HUES6 (cell line): Measurements from ENCODE around the gene PPP2R2B.
"Not testable (repeated sequence)": the region's sequence is repeated elsewhere in the genome, so short reads cannot be mapped to it uniquely, and the experiment has no call there.

Source experiments
- H3K27ac ChIP-seq: 2 replicates; pipeline ENCODE4 v1.7.0; 2013; ENCODE audit warnings: low read depth, mild to moderate bottlenecking, low read length, inconsistent platforms
- H3K27me3 ChIP-seq: 2 replicates; pipeline ENCODE4 v1.6.1; 2013; ENCODE audit warnings: low read length; ENCODE audit not compliant: control insufficient read depth, insufficient read depth
- H3K36me3 ChIP-seq: 2 replicates; pipeline ENCODE4 v1.6.1; 2013; ENCODE audit warnings: low read length; ENCODE audit not compliant: control insufficient read depth, insufficient read depth
- H3K4me1 ChIP-seq: 2 replicates; pipeline ENCODE4 v1.6.1; 2013; ENCODE audit warnings: low read length; ENCODE audit not compliant: control insufficient read depth, insufficient read depth
- H3K4me3 ChIP-seq: 2 replicates; pipeline ENCODE4 v1.5.1; 2013; ENCODE audit warnings: low read depth, low read length
- H3K9ac ChIP-seq: one replicate; pipeline ENCODE4 v1.6.1; 2013; ENCODE audit warnings: mild to moderate bottlenecking, low read length
- H3K9me3 ChIP-seq: 2 replicates; pipeline ENCODE4 v1.6.1; 2013; ENCODE audit warnings: low read depth, low read length; ENCODE audit not compliant: control insufficient read depth, insufficient read depth

The PPP2R2B gene

DNA sequence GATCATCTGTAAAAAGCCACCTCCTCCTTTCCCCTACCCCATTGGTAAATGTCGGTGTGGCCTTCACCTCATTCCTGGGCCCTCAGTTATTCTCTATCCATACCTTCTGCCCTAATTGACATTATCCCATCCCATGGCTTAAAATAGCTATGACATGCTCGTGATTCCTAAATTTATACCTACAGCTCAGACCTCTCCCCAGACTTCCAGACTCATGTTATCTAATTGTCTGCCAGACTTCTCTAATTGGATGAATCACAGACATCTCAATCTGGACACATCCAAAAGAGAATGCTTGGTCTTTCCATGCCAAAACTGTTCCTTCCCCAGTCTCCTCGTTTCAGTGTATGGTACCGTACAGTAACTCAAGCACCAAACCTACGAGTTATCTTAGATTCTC is 249.6 kb downstream of the PPP2R2B start:
- H3K4me3 ChIP-seq, result no peak overlapping the region
- peaks cover 4% of the 10 kb centered on the region; the same call in 1 of the 2 replicates for H3K4me1 ChIP-seq

DNA sequence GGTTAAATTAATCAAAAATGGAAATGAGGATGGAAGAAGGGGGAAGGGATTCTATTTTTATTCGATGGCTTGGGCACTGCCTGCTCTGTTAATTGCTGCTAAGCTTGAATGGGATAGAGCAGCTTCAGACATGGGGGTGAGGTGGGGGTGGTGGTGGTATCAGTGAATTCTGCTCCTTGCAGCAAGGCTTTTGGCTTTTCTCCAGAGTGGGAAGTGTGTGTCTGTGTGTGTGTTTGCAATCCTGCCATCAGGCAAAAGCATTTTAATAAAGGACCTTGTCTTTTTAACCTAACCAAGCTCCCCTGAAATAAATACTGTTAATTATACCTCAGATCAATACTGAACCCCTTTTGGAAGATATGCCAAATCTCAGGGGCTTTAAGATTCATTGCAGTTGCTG is 251.6 kb downstream of the PPP2R2B start:
- Histone ChIP-seq H3K9ac (no peak overlapping the region), H3K9me3 (peaks cover 5% of the 10 kb centered on the region), H3K4me1 (peaks cover 4% of the 10 kb centered on the region; the same call in 1 of the 2 replicates), H3K27ac (no peak overlapping the region), H3K36me3 (no peaks in the 10 kb centered on the region), H3K4me3 (no peak overlapping the region), H3K27me3 (no peaks in the 10 kb centered on the region)

More for the DNA sequence above, 249.6 kb downstream of the PPP2R2B start:
- Histone ChIP-seq H3K27ac (no peak overlapping the region), H3K9ac (no peak overlapping the region), H3K27me3 (no peaks in the 10 kb centered on the region), H3K36me3 (no peaks in the 10 kb centered on the region), H3K9me3 (peaks cover 5% of the 10 kb centered on the region)

DNA sequence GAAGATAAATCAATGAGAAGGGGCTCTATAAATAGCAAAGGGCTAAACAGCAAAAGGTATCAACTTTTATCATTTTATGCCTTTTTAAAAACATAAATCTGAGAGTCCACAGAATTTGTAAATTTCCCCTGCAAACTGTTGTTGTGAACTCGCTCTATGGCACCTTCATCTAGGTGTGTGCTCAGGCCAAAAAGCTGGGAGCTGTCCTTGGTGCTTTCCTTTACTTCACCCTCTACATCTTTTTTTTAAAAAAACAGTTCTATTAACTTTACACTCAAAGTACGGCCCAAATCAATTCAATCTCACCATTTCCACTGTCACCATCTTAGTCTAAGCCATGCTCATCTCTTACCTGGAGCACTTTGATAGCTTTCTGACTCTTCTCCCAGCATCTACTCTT is 254.4 kb downstream of the PPP2R2B start:
- no peak overlapping the region for H3K4me3 ChIP-seq
- H3K9me3 ChIP-seq, result peaks cover 5% of the 10 kb centered on the region
- no peak overlapping the region for H3K9ac ChIP-seq
- H3K27me3 ChIP-seq, result no peaks in the 10 kb centered on the region; the same call in 1 of the 2 replicates
- H3K27ac ChIP-seq, result no peak overlapping the region
- H3K4me1 ChIP-seq, result peaks cover 10% of the 10 kb centered on the region
- no peaks in the 10 kb centered on the region for H3K36me3 ChIP-seq

DNA sequence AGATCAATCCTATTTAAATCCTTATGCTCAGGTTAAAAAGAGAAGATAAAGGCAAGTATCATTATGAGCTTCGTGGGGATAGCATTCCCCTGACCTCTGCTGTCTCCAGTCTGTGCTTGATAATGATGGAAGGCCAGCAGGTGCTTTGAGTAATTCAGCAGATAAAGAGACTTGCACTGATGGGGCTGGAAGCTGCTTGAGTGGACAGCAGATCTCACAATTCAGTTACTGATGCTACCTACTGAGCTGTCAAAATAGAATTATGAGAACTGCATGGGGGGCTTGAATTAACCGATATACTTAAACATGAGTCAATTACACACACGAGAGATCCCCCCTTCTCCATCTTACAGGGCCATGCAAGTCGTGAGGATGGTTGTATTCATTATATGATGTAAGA is 254.9 kb downstream of the PPP2R2B start:
- Histone ChIP-seq H3K36me3 (no peaks in the 10 kb centered on the region), H3K27me3 (no peaks in the 10 kb centered on the region; the same call in 1 of the 2 replicates), H3K4me3 (no peak overlapping the region), H3K9me3 (peaks cover 5% of the 10 kb centered on the region), H3K27ac (no peak overlapping the region), H3K9ac (no peak overlapping the region), H3K4me1 (peaks cover 10% of the 10 kb centered on the region)

DNA sequence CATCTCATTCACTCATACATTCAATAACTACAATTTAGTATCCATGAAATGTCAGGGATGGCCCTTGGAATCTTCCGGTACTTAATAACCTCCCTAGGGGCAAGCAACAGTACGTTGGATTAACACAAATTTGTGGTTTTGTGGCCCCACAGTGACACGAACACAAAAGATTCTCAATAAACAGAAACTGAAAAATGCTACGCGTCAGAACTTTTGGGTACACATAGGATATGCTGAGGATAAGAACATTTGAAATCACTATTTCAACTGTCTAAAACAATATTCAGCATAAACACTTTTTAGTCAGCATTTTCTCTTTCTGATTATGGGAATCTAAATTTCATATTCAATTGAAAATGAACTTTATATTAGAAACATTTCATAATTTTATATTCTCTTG is 255.5 kb downstream of the PPP2R2B start:
- no peak overlapping the region for H3K27ac ChIP-seq

DNA sequence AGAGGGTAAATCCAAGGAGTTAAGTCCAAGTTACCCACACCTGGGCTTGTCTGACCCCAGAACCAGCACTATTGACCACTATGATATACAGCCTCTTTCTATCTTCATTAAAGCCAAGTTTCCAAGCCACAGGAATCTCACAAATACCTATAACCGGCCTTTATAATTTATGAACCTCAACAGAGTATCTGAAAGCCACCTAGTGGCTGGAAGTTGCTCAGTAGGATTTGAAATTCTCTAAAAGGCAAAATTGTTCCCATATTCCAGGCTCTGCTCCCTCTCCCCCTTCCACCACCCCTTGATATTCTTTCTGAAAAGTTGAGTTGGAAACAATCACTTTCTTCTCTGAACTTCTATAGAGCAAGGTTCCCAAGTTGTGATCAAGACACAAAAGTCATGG is 256.2 kb downstream of the PPP2R2B start:
- H3K4me3 ChIP-seq, result no peak overlapping the region
- H3K9ac ChIP-seq, result no peak overlapping the region
- no peaks in the 10 kb centered on the region for H3K36me3 ChIP-seq
- H3K27me3 ChIP-seq, result no peaks in the 10 kb centered on the region; the same call in 1 of the 2 replicates
- peaks cover 10% of the 10 kb centered on the region for H3K4me1 ChIP-seq
- peaks cover 5% of the 10 kb centered on the region for H3K9me3 ChIP-seq
- H3K27ac ChIP-seq, result no peak overlapping the region

More for the DNA sequence above, 255.5 kb downstream of the PPP2R2B start:
- Histone ChIP-seq H3K27me3 (no peaks in the 10 kb centered on the region; the same call in 1 of the 2 replicates), H3K9me3 (peaks cover 5% of the 10 kb centered on the region), H3K4me3 (no peak overlapping the region), H3K36me3 (no peaks in the 10 kb centered on the region), H3K9ac (no peak overlapping the region), H3K4me1 (peaks cover 10% of the 10 kb centered on the region)

DNA sequence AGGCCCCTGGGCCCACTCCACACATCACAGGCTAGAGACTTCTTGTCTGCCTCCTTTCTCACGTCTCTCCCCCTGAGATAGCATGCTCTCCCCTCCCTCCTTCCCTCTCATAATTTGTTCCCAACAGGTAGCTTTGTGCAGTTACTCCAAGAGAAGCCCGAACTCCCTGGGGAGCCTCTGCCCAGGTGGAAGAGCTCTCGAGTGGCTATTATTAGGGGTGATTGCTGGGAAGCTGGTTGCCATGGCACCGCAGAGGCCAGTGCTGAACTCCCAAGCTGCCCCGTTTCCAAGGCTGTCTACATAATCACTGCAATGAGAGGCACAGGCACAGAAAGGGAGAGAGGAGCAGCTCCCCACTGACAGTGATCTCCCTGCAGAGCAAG is 257.9 kb downstream of the PPP2R2B start:
- peaks cover 8% of the 10 kb centered on the region for H3K9me3 ChIP-seq
- no peaks in the 10 kb centered on the region for H3K36me3 ChIP-seq
- no peak overlapping the region for H3K9ac ChIP-seq
- H3K27me3 ChIP-seq, result no peaks in the 10 kb centered on the region; the same call in 1 of the 2 replicates
- H3K27ac ChIP-seq, result no peak overlapping the region
- H3K4me1 ChIP-seq, result peaks cover 10% of the 10 kb centered on the region
- no peak overlapping the region for H3K4me3 ChIP-seq

DNA sequence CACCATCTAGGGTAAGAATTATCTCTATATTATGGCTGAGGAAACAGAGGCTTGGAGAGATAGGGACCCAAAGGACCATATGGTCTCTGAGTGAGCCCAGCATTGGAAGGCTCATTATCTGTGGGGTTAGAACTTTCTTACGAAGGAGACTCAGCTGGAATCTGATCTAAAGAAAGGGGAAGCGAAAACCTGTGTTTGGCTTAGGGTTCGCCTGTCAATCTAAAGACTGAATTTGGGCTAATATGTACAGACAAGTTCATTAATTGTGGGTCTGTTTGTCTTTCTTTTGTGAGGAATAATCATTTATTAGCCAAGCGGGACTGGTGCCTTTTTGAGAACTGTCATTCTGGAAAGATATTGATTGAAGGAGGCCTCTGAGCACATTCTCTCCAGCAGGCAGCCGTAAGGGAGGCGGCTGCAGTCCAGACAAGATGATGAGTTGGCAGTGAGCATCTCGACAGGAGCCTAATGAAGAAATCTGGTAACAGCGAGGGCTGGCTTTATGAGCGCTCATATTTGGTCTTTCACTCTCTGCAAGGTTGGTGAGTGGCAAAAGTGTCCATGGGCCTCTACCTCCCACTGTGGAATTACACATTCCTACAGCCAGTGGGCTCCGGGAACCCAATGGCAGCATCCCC is 258.4 kb downstream of the PPP2R2B start:
- Histone ChIP-seq H3K27ac (no peak overlapping the region), H3K27me3 (no peaks in the 10 kb centered on the region; the same call in 1 of the 2 replicates), H3K4me3 (no peak overlapping the region), H3K9ac (no peak overlapping the region), H3K9me3 (peaks cover 9% of the 10 kb centered on the region; the same call in 1 of the 2 replicates), H3K36me3 (no peaks in the 10 kb centered on the region), H3K4me1 (peaks cover 7% of the 10 kb centered on the region)

DNA sequence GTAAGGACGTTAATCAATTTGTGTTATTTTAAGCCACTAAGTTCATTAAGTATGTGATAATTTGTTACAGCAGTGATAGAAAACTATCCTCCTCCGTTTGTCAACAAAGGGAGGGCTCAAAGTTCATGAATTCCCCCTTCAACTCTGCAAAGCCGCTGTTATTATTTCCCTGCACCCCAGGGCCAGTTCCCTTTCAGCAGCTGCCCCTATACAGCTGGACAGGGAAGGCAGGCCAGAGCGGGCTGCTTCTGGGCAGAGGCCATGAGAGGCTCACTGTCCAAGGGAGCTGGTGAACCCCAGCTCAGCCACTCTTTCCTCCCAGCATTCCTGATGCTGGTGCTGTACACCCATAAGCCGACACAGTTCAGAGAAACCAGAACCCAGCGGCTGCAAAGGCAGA is 260.1 kb downstream of the PPP2R2B start:
- Histone ChIP-seq H3K27me3 (no peaks in the 10 kb centered on the region; the same call in 1 of the 2 replicates), H3K4me1 (peaks cover 6% of the 10 kb centered on the region), H3K4me3 (no peak overlapping the region), H3K9me3 (peaks cover 9% of the 10 kb centered on the region; the same call in 1 of the 2 replicates), H3K27ac (no peak overlapping the region), H3K36me3 (no peaks in the 10 kb centered on the region), H3K9ac (no peak overlapping the region)

DNA sequence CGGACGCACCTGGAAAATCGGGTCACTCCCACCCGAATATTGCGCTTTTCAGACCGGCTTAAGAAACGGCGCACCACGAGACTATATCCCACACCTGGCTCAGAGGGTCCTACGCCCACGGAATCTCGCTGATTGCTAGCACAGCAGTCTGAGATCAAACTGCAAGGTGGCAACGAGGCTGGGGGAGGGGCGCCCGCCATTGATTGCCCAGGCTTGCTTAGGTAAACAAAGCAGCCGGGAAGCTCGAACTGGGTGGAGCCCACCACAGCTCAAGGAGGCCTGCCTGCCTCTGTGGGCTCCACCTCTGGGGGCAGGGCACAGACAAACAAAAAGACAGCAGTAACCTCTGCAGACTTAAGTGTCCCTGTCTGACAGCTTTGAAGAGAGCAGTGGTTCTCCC is 268.8 kb downstream of the PPP2R2B start:
- H3K36me3 ChIP-seq, H3K9ac ChIP-seq, H3K4me1 ChIP-seq, H3K27ac ChIP-seq, H3K9me3 ChIP-seq, H3K27me3 ChIP-seq, H3K4me3 ChIP-seq: not testable (repeated sequence)

DNA sequence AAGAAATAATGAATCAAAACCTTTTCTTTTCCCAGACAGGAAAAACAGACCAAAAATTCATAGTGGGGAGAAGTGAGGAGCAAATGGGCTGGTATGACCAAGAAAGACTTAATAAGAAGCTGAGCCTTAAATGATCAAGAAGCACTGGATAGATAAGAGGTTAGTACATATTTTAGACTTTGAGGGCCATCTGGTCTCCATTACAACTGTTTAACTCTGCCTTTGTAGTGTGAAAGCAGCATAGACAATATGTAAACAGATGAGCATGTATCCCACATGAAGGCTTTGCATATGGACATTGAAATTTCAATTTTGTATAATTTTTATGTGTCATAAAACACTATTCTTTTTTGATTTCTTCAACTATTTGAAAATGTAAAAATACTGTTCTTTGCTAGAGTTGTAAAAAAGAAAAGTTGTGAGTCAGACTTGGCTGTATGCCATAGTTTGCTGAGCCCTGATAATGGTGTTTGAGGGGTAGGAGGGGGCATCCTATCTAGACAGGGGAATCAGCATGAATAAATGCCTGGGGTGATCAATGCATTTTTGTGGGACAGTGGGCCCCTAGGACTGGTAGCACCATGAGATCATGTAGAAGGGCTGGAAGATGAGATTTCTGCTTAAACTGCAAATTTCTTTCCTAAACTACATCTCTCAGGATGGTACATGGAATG is 270.8 kb downstream of the PPP2R2B start:
- no peaks in the 10 kb centered on the region for H3K9me3 ChIP-seq
- no peaks in the 10 kb centered on the region for H3K4me1 ChIP-seq
- no peaks in the 10 kb centered on the region for H3K36me3 ChIP-seq
- H3K4me3 ChIP-seq, result no peak overlapping the region
- H3K27ac ChIP-seq, result no peak overlapping the region
- no peak overlapping the region for H3K9ac ChIP-seq
- no peaks in the 10 kb centered on the region for H3K27me3 ChIP-seq
